WERI-Rb-1 (cell line): ENCODE data around the gene PRR19.
"Not testable (repeated sequence)": the region's sequence is repeated elsewhere in the genome, so short reads cannot be mapped to it uniquely, and the experiment has no call there.

Experiments
- DNase-seq: peaks from one replicate; pipeline ENCODE4 v3.0.0-alpha.2; 2020
- H3K27ac ChIP-seq: fragments of 250-450 bp; sonication (Bioruptor Pico); 2 replicates; pipeline ENCODE4 v1.5.1; 2020; ENCODE audit warnings: mild to moderate bottlenecking, moderate library complexity
- H3K27me3 ChIP-seq: fragments of 250-450 bp; sonication (Bioruptor Pico); 2 replicates; pipeline ENCODE4 v1.5.1; 2021; ENCODE audit warnings: mild to moderate bottlenecking, low read depth, moderate library complexity; ENCODE audit not compliant: insufficient read depth, severe bottlenecking
- H3K36me3 ChIP-seq: fragments of 250-450 bp; sonication (Bioruptor Pico); 2 replicates; pipeline ENCODE4 v1.5.1; 2020; ENCODE audit warnings: mild to moderate bottlenecking, moderate library complexity
- H3K4me3 ChIP-seq: 2 replicates; pipeline ENCODE4 v1.5.1; 2011; ENCODE audit warnings: low read depth, mild to moderate bottlenecking, control low read depth, low read length
- H3K9me3 ChIP-seq: fragments of 250-450 bp; sonication (Bioruptor Pico); 2 replicates; pipeline ENCODE4 v1.5.1; 2021; ENCODE audit warnings: mild to moderate bottlenecking, moderate library complexity; ENCODE audit not compliant: severe bottlenecking
- CTCF ChIP-seq: IDR thresholded peaks from 2 replicates; pipeline ENCODE4 v1.5.1; 2011; ENCODE audit warnings: low read depth, mild to moderate bottlenecking, control low read depth, inconsistent platforms, low read length

The PRR19 gene

GRCh38 chr19:42330241-42330711 is 28.3 kb downstream of the PRR19 start:
- Histone ChIP-seq H3K4me3 (no peak overlapping the region), H3K27me3 (no peaks in the 10 kb centered on the region), H3K36me3 (no peaks in the 10 kb centered on the region; the same call in 1 of the 2 replicates), H3K27ac (peak overlapping the region; percentile 84), H3K9me3 (no peaks in the 10 kb centered on the region)
- TF ChIP-seq CTCF: no peak
- peak; percentile 81 for DNase-seq

- peak overlapping the region; percentile 84; the same call in 1 of the 2 replicates for H3K27ac ChIP-seq
- not testable (repeated sequence) for H3K27me3 ChIP-seq, H3K4me3 ChIP-seq, DNase-seq, H3K36me3 ChIP-seq, H3K9me3 ChIP-seq
Measured at GRCh38 chr19:42331333-42331732, 29.4 kb downstream of the PRR19 start.

GRCh38 chr19:42332059-42332458 is 30.1 kb downstream of the PRR19 start:
- Histone ChIP-seq H3K27ac (no peak overlapping the region), H3K36me3 (peaks cover 16% of the 10 kb centered on the region), H3K4me3 (no peak overlapping the region), H3K27me3 (no peaks in the 10 kb centered on the region), H3K9me3 (no peaks in the 10 kb centered on the region)
- TF ChIP-seq CTCF: no peak
- DNase-seq: no peak

DNA sequence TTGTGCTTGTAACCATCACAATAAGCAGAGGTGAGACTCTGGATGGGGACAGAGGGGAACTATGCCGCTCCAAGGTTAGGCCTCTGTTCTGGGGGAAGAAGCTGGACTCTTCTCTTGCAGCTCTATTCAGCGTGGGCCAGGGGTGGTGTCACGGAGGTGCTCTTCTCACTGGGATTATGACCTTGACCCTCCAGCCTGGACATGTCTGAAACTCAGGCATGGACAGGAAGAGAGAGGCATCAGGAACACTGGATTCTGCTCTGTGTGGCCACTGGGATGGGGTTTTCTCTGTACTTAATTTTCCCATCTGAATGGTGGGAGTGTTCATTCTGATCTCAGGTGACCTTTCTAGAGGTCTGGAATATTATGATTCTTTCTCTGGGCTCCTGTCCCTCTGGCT is 31.1 kb downstream of the PRR19 start:
- DNase-seq: no peak
- Histone ChIP-seq H3K9me3 (no peaks in the 10 kb centered on the region), H3K27me3 (no peaks in the 10 kb centered on the region), H3K27ac (no peak overlapping the region), H3K36me3 (peaks cover 19% of the 10 kb centered on the region), H3K4me3 (no peak overlapping the region)
- TF ChIP-seq CTCF: no peak

- Histone ChIP-seq H3K9me3 (no peaks in the 10 kb centered on the region), H3K4me3 (no peak overlapping the region), H3K27ac (no peak overlapping the region), H3K27me3 (no peaks in the 10 kb centered on the region), H3K36me3 (peaks cover 20% of the 10 kb centered on the region)
- no peak for DNase-seq
- no peak for TF ChIP-seq CTCF
Measured at GRCh38 chr19:42333975-42334696, 32.2 kb downstream of the PRR19 start.

DNA sequence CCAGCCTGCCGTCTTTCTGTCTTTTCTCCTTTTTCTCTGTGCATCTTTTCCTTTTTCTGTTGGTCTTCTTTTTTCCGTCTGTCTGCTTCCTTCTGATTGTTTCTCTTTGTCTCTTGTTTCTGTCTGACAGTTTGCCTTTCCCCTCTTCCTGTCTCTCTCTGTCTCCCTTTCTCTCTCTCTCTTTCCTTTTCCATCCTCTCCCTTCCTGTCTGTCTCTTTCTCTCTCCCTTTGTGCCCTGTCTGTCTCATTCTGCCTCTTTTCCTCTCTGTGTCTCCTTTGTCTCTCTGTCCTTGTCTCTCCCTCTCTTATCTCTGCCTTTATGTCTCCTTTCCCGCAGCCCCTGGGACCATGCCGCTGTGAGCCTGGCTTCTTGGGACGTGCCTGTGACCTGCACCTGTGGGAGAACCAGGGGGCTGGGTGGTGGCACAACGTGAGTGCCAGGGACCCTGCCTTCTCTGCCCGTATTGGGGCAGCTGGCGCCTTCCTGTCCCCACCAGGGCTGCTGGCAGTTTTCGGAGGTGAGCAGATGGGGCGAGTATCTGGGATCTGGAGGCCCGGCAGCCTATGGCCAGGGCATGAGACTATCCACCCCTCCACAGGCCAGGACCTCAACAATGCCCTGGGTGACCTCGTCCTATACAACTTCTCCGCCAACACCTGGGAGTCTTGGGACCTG is 32.9 kb downstream of the PRR19 start:
- Histone ChIP-seq H3K27ac (no peak overlapping the region), H3K27me3 (no peaks in the 10 kb centered on the region), H3K36me3 (peaks cover 20% of the 10 kb centered on the region), H3K4me3 (no peak overlapping the region), H3K9me3 (no peaks in the 10 kb centered on the region)
- no peak for TF ChIP-seq CTCF
- DNase-seq: no peak
